Loucy (cell line): ENCODE measurements around the gene ARMH3.

ENCODE experiments used
- CTCF ChIP-seq: fragments of 200-600 bp; sonication (generic); conservative IDR thresholded peaks from 2 replicates; pipeline ENCODE4 v1.5.1; 2014; ENCODE audit warnings: mild to moderate bottlenecking, antibody characterized with exemption, low read length
- EZH2phosphoT487 ChIP-seq: fragments of 200-600 bp; IDR thresholded peaks from 2 replicates; pipeline ENCODE4 v1.6.1; 2018; ENCODE audit warnings: antibody characterized with exemption, mild to moderate bottlenecking, moderate library complexity, borderline replicate concordance

DNA sequence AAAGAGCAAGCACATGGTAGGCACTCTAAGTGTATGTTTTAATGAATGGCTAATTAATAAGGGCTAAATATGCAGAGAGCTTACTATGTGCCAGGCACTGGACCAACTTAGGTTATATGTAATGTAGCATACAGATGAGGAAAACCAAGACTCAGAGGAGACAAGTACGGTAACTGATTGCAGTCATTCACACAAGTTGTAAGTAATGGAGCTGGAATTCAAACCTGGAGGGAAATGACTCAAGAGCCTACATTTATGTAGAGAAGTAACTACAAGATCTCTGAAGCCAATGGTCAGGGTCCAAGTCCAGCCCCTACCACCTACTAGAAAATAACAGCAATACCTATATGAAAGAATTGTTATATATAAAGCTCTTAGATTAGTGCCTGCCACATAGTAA, 115.1 kb downstream of the ARMH3 start:
- TF ChIP-seq CTCF = no peak
- TF ChIP-seq EZH2phosphoT487 = no peak
